ENCODE data around the gene CRY1.

DNA sequence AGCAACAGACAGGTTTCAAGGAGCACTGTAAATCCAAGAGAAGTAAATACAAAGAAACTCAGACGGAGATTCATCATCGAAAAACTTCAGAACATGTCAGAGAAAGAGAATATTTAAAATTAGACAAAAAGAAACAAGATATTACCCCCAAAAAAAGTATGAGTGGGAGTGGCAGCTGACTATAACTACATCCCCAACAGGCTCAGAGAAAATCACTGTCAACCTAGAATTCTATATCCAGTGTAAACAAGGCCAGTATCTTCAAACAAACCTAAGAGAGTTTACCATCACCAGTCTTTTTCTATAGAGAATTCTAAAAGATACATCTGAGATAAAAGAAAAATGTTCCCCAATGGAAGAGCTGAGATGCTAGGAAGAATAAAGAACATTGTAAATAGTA, 39.6 kb downstream of the CRY1 start:
- no peak for TF ChIP-seq MXI1 (IDR thresholded peaks at IDR 0.05; ENCODE audit: low read depth, low read length)
- no peak for TF ChIP-seq CREB1 (IDR thresholded peaks at IDR 0.05)
- no peak for TF ChIP-seq CREB1 (CRISPR knock-in tag; IDR thresholded peaks at IDR 0.05)
- TF ChIP-seq NFE2L1 (tag; IDR thresholded peaks at IDR 0.05; ENCODE audit: borderline replicate concordance, low read depth): no peak
- no peak for TF ChIP-seq LARP7 (IDR thresholded peaks at IDR 0.05)
- no peak for TF ChIP-seq ZNF696 (CRISPR knock-in tag; conservative IDR thresholded peaks at IDR 0.05)
- TF ChIP-seq CTCF (IDR thresholded peaks at IDR 0.05 in 2 of 3, conservative IDR thresholded peaks at IDR 0.05 in 1 of 3; ENCODE audit: insufficient read depth in 2 of 3, low read depth in 1 of 3, low read length in 3 of 3): no peak
- no peak for TF ChIP-seq FOSL1 (tag; conservative IDR thresholded peaks at IDR 0.05)
- TF ChIP-seq SPI1 (IDR thresholded peaks at IDR 0.05; ENCODE audit: borderline replicate concordance, low read depth, low read length): no peak
- no peak for TF ChIP-seq GABPB1 (CRISPR knock-in tag; IDR thresholded peaks at IDR 0.05)
- TF ChIP-seq HDAC2 (IDR thresholded peaks at IDR 0.05): no peak
- TF ChIP-seq EZH2 (IDR thresholded peaks at IDR 0.05; ENCODE audit: borderline replicate concordance, low read depth, low read length): no peak

All from K562 (cell line).